Tibial nerve (tissue), 4 donors: ENCODE data around the gene KLHL25. TPM values are rescaled to one million over a fixed set of nuclear protein-coding genes. Genes with fewer than 3 reads are reported as not detected.

Source experiments
- DNase-seq, 2 donors: peaks; one replicate each; pipeline ENCODE4 v3.0.0-alpha.2; 2019; ENCODE audit warnings: low spot score in 2 of 2
- H3K27ac ChIP-seq, 4 donors: fragments of 200-600 bp; sonication (generic) in 3 of 4; one replicate each; pipeline ENCODE4 v1.5.1; 2017 to 2019; ENCODE audit warnings: mild to moderate bottlenecking in 1 of 4
- H3K27me3 ChIP-seq, 2 donors: fragments of 200-600 bp; sonication (generic) in 1 of 2; one replicate each; pipeline versions ENCODE4 v1.5.1 to v1.6.0; 2017 to 2019
- H3K36me3 ChIP-seq, 3 donors: fragments of 200-600 bp; sonication (generic); one replicate each; pipeline ENCODE4 v1.5.1; 2018 to 2019
- H3K4me1 ChIP-seq, 4 donors: fragments of 200-600 bp; sonication (generic) in 3 of 4; one replicate each; pipeline ENCODE4 v1.5.1; 2017 to 2019
- H3K4me3 ChIP-seq, 4 donors: fragments of 200-600 bp; sonication (generic) in 3 of 4; one replicate each; pipeline ENCODE4 v1.5.1; 2017 to 2019; ENCODE audit warnings: mild to moderate bottlenecking in 1 of 4, moderate library complexity in 1 of 4
- H3K9me3 ChIP-seq, 4 donors: fragments of 200-600 bp; sonication (generic) in 3 of 4; one replicate each; pipeline ENCODE4 v1.5.1; 2017 to 2019
- CTCF ChIP-seq, 5 experiments: fragments of 200-600 bp in 3 of 5; fragments of 450-650 bp in 2 of 5; sonication (generic) in 3 of 5; IDR thresholded peaks; one replicate each; pipeline ENCODE4 v1.5.1; 2016 to 2019; ENCODE audit warnings: antibody characterized with exemption in 5 of 5, mild to moderate bottlenecking in 3 of 5, moderate library complexity in 2 of 5
- EP300 ChIP-seq, 2 donors: sonication (generic); formaldehyde crosslinking; IDR thresholded peaks; one replicate each; pipeline ENCODE4 v1.6.1; 2017; ENCODE audit warnings: antibody characterized with exemption in 2 of 2, mild to moderate bottlenecking in 1 of 2
- POLR2A ChIP-seq, 2 donors: fragments of 450-650 bp; IDR thresholded peaks; one replicate each; pipeline ENCODE4 v1.6.1; 2017; ENCODE audit warnings: antibody characterized with exemption in 2 of 2, mild to moderate bottlenecking in 2 of 2, moderate library complexity in 2 of 2
- WGBS, 2 donors: methylation state at CpG; one replicate each; pipeline ENCODE4 v1.1.5; 2018; 5-methylcytosine and 5-hydroxymethylcytosine counted together
- total RNA-seq, 4 donors: library from RNA; depleted of rRNA; stranded (reverse); fragments of >200 nt; gene quantifications; one replicate each; pipeline ENCODE4 v1.1.0, GENCODE V29; 2016

KLHL25 gene
- total RNA-seq, 4 donors from 2014 or later = 8.4 to 34.2 (median 12.6) TPM

GRCh38 chr15:85725564-85725963, 69.2 kb downstream of the KLHL25 start:
- H3K9me3 ChIP-seq = no peaks in the 10 kb centered on the region
- peaks cover 7 to 77% (median 31%) of the 10 kb centered on the region in 4 donors for H3K4me1 ChIP-seq
- H3K4me3 ChIP-seq = no peak overlapping the region
- no peak for DNase-seq
- WGBS, 2 donors = 79 to 82% methylated on average over 4 of the region's 4 CpGs
- no peaks in the 10 kb centered on the region for H3K27me3 ChIP-seq
- peak overlapping the region; percentile 69 to 93 (median 89) for H3K27ac ChIP-seq
- H3K36me3 ChIP-seq = peaks cover 0 to 79% (median 22%) of the 10 kb centered on the region in 3 donors
- no peak for TF ChIP-seq POLR2A (IDR thresholded peaks at IDR 0.05)
- no peak for TF ChIP-seq EP300 (IDR thresholded peaks at IDR 0.05)
- TF ChIP-seq CTCF (IDR thresholded peaks at IDR 0.05) = no peak

GRCh38 chr15:85725019-85725418, 69.7 kb downstream of the KLHL25 start:
- no peak overlapping the region for H3K4me3 ChIP-seq

GRCh38 chr15:85723960-85724945, 70.5 kb downstream of the KLHL25 start:
- H3K36me3 ChIP-seq = peaks cover 0 to 84% (median 31%) of the 10 kb centered on the region in 3 donors
- no peaks in the 10 kb centered on the region for H3K9me3 ChIP-seq
- DNase-seq = no peak
- peaks cover 7 to 66% (median 30%) of the 10 kb centered on the region in 4 donors for H3K4me1 ChIP-seq
- peak overlapping the region; percentile 69 to 93 (median 89) for H3K27ac ChIP-seq
- H3K27me3 ChIP-seq = no peaks in the 10 kb centered on the region
- 65 to 66% methylated on average over 10 of the region's 10 CpGs for WGBS, 2 donors
- H3K4me3 ChIP-seq = no peak overlapping the region
- TF ChIP-seq EP300 (IDR thresholded peaks at IDR 0.05) (no peak), CTCF (IDR thresholded peaks at IDR 0.05) (peak in 1 of 5 experiments; percentile 11)

More at GRCh38 chr15:85725019-85725418, 69.7 kb downstream of the KLHL25 start:
- Histone ChIP-seq H3K27me3 (no peaks in the 10 kb centered on the region), H3K4me1 (peaks cover 7 to 74% (median 30%) of the 10 kb centered on the region in 4 donors), H3K36me3 (peaks cover 0 to 82% (median 24%) of the 10 kb centered on the region in 3 donors), H3K27ac (peak overlapping the region; percentile 69 to 93 (median 89)), H3K9me3 (no peaks in the 10 kb centered on the region)
- TF ChIP-seq CTCF (IDR thresholded peaks at IDR 0.05) (peak in 1 of 5 experiments; percentile 6), EP300 (IDR thresholded peaks at IDR 0.05) (peak; percentile 44 to 89), POLR2A (IDR thresholded peaks at IDR 0.05) (no peak)
- DNase-seq = peak in 1 of 2 donors; percentile 71
- 49 to 62% methylated on average over 3 of the region's 3 CpGs for WGBS, 2 donors

GRCh38 chr15:85722374-85723152, 72.2 kb downstream of the KLHL25 start:
- Histone ChIP-seq H3K36me3 (peaks cover 5 to 84% (median 43%) of the 10 kb centered on the region in 3 donors), H3K4me1 (peaks cover 3 to 54% (median 26%) of the 10 kb centered on the region in 4 donors), H3K27me3 (no peaks in the 10 kb centered on the region), H3K27ac (peak overlapping the region in 3 of 4 donors; percentile 10 to 93 (median 30)), H3K9me3 (no peaks in the 10 kb centered on the region), H3K4me3 (no peak overlapping the region)
- TF ChIP-seq CTCF (IDR thresholded peaks at IDR 0.05) (no peak), POLR2A (IDR thresholded peaks at IDR 0.05) (no peak), EP300 (IDR thresholded peaks at IDR 0.05) (no peak)
- 41 to 47% methylated on average over 1 of the region's 1 CpG for WGBS, 2 donors
- DNase-seq = no peak
